ENCODE results near the gene MRTFA. TPM values are rescaled to one million over a fixed set of nuclear protein-coding genes. Genes with fewer than 3 reads are reported as not detected.
A peak's percentile ranks its signal among the peaks of the same experiment; 100 is the strongest.

The MRTFA gene
- polyA plus RNA-seq, 2 of the 4 experiments (the other 2 are of a cell fraction): 6.8 to 48.3 TPM

GRCh38 chr22:40499209-40499623 is 137.3 kb downstream of the MRTFA start (continued):
- TF ChIP-seq TFCP2L1 (CRISPR knock-in tag; IDR thresholded peaks at IDR 0.05): no peak
- TF ChIP-seq MAFK (IDR thresholded peaks at IDR 0.05; ENCODE audit: partially characterized antibody): no peak
- TF ChIP-seq POLR2A (IDR thresholded peaks at IDR 0.05; ENCODE audit: low read length): no peak
- TF ChIP-seq ESRRA (IDR thresholded peaks at IDR 0.05; ENCODE audit: borderline replicate concordance, low read length): no peak
- TF ChIP-seq CHD2 (IDR thresholded peaks at IDR 0.05; ENCODE audit: low read length, partially characterized antibody): no peak
- no peak; the same call in 2 of the 3 replicates for TF ChIP-seq NR3C1 (IDR thresholded peaks at IDR 0.05)
- TF ChIP-seq RAD21 (conservative IDR thresholded peaks at IDR 0.05 in 1 of 2, IDR thresholded peaks at IDR 0.05 in 1 of 2): 0 out of 5 replicates have a peak, but pooled peaks of 1 of the 2 experiments have one; percentile 11
- TF ChIP-seq CBX2 (IDR thresholded peaks at IDR 0.05; ENCODE audit: borderline replicate concordance, low read depth): no peak
- no peak for TF ChIP-seq POLR2AphosphoS2 (conservative IDR thresholded peaks at IDR 0.05; ENCODE audit: low read length)
- TF ChIP-seq HES2 (IDR thresholded peaks at IDR 0.05): no peak
- peak in 1 of 2 experiments; percentile 68; a peak in 1 of 4 replicates for TF ChIP-seq CEBPB (IDR thresholded peaks at IDR 0.05)
- TF ChIP-seq MAX (IDR thresholded peaks at IDR 0.05): peak; percentile 55; the same call in 1 of the 2 replicates
- TF ChIP-seq KDM5A (IDR thresholded peaks at IDR 0.05): no peak
- TF ChIP-seq FOXS1 (CRISPR knock-in tag; IDR thresholded peaks at IDR 0.05): no peak
- TF ChIP-seq RNF2 (IDR thresholded peaks at IDR 0.05; ENCODE audit: borderline replicate concordance, low read depth): no peak
- peak; percentile 93 for TF ChIP-seq GATA3 (IDR thresholded peaks at IDR 0.05; ENCODE audit: borderline replicate concordance)
- no peak for TF ChIP-seq CBX8 (IDR thresholded peaks at IDR 0.05)
- TF ChIP-seq FOSB (CRISPR knock-in tag; IDR thresholded peaks at IDR 0.05): no peak
- TF ChIP-seq RARB (CRISPR knock-in tag; IDR thresholded peaks at IDR 0.05): peak; percentile 29; the same call in 1 of the 2 replicates
- no peak for TF ChIP-seq HEYL (CRISPR knock-in tag; IDR thresholded peaks at IDR 0.05)
- TF ChIP-seq CHD4 (IDR thresholded peaks at IDR 0.05; ENCODE audit: borderline replicate concordance): no peak
- TF ChIP-seq HMGXB4 (CRISPR knock-in tag; IDR thresholded peaks at IDR 0.05; ENCODE audit: borderline replicate concordance): no peak
- TF ChIP-seq BHLHE40 (IDR thresholded peaks at IDR 0.05; ENCODE audit: low read depth, low read length): no peak
- TF ChIP-seq, protein P1, sequence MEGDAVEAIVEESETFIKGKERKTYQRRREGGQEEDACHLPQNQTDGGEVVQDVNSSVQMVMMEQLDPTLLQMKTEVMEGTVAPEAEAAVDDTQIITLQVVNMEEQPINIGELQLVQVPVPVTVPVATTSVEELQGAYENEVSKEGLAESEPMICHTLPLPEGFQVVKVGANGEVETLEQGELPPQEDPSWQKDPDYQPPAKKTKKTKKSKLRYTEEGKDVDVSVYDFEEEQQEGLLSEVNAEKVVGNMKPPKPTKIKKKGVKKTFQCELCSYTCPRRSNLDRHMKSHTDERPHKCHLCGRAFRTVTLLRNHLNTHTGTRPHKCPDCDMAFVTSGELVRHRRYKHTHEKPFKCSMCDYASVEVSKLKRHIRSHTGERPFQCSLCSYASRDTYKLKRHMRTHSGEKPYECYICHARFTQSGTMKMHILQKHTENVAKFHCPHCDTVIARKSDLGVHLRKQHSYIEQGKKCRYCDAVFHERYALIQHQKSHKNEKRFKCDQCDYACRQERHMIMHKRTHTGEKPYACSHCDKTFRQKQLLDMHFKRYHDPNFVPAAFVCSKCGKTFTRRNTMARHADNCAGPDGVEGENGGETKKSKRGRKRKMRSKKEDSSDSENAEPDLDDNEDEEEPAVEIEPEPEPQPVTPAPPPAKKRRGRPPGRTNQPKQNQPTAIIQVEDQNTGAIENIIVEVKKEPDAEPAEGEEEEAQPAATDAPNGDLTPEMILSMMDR (IDR thresholded peaks at IDR 0.05): no peak
- TF ChIP-seq RCOR1 (IDR thresholded peaks at IDR 0.05; ENCODE audit: low read depth, low read length): no peak
- TF ChIP-seq HOXB5 (CRISPR knock-in tag; IDR thresholded peaks at IDR 0.05): no peak
- TF ChIP-seq TP53 (CRISPR knock-in tag; IDR thresholded peaks at IDR 0.05): no peak
- no peak for TF ChIP-seq RFX5 (IDR thresholded peaks at IDR 0.05)
- no peak for TF ChIP-seq EHF (CRISPR knock-in tag; IDR thresholded peaks at IDR 0.05)
- no peak for TF ChIP-seq ZSCAN20 (CRISPR knock-in tag; IDR thresholded peaks at IDR 0.05)
- no peak; the same call in 2 of the 3 replicates for TF ChIP-seq SMC3 (IDR thresholded peaks at IDR 0.05)
- TF ChIP-seq, protein P2, sequence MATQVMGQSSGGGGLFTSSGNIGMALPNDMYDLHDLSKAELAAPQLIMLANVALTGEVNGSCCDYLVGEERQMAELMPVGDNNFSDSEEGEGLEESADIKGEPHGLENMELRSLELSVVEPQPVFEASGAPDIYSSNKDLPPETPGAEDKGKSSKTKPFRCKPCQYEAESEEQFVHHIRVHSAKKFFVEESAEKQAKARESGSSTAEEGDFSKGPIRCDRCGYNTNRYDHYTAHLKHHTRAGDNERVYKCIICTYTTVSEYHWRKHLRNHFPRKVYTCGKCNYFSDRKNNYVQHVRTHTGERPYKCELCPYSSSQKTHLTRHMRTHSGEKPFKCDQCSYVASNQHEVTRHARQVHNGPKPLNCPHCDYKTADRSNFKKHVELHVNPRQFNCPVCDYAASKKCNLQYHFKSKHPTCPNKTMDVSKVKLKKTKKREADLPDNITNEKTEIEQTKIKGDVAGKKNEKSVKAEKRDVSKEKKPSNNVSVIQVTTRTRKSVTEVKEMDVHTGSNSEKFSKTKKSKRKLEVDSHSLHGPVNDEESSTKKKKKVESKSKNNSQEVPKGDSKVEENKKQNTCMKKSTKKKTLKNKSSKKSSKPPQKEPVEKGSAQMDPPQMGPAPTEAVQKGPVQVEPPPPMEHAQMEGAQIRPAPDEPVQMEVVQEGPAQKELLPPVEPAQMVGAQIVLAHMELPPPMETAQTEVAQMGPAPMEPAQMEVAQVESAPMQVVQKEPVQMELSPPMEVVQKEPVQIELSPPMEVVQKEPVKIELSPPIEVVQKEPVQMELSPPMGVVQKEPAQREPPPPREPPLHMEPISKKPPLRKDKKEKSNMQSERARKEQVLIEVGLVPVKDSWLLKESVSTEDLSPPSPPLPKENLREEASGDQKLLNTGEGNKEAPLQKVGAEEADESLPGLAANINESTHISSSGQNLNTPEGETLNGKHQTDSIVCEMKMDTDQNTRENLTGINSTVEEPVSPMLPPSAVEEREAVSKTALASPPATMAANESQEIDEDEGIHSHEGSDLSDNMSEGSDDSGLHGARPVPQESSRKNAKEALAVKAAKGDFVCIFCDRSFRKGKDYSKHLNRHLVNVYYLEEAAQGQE (IDR thresholded peaks at IDR 0.05): no peak
- no peak for TF ChIP-seq KDM1A (IDR thresholded peaks at IDR 0.05; ENCODE audit: low read depth)
- peak; percentile 64 for TF ChIP-seq PBX3 (IDR thresholded peaks at IDR 0.05)
- no peak for TF ChIP-seq MAZ (IDR thresholded peaks at IDR 0.05; ENCODE audit: borderline replicate concordance, low read depth, low read length)
- TF ChIP-seq, protein P3, sequence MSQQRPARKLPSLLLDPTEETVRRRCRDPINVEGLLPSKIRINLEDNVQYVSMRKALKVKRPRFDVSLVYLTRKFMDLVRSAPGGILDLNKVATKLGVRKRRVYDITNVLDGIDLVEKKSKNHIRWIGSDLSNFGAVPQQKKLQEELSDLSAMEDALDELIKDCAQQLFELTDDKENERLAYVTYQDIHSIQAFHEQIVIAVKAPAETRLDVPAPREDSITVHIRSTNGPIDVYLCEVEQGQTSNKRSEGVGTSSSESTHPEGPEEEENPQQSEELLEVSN (IDR thresholded peaks at IDR 0.05; ENCODE audit: borderline replicate concordance, low read depth): no peak
- TF ChIP-seq ZFP36 (IDR thresholded peaks at IDR 0.05; ENCODE audit: borderline replicate concordance, partially characterized antibody): no peak

Data from A549 (cell line).